Neural cell (in vitro differentiated cells): ENCODE results near the gene FASTK.

Experiments used
- EP300 ChIP-seq: fragments of 450-650 bp; conservative IDR thresholded peaks from 2 replicates; pipeline ENCODE4 v1.6.1; 2014; ENCODE audit warnings: antibody characterized with exemption, mild to moderate bottlenecking, moderate library complexity; ENCODE audit not compliant: poor library complexity, severe bottlenecking
- MXI1 ChIP-seq: fragments of 450-650 bp; conservative IDR thresholded peaks from 2 replicates; pipeline ENCODE4 v1.6.1; 2014; ENCODE audit warnings: antibody characterized with exemption, mild to moderate bottlenecking; ENCODE audit not compliant: poor library complexity, severe bottlenecking
- RAD21 ChIP-seq: fragments of 450-650 bp; conservative IDR thresholded peaks from 2 replicates; pipeline ENCODE4 v1.6.1; 2014; ENCODE audit warnings: antibody characterized with exemption, mild to moderate bottlenecking, moderate library complexity
- SMC3 ChIP-seq: fragments of 450-650 bp; conservative IDR thresholded peaks from 2 replicates; pipeline ENCODE4 v1.6.1; 2014; ENCODE audit warnings: antibody characterized with exemption, mild to moderate bottlenecking, moderate library complexity; ENCODE audit not compliant: poor library complexity
- TF ChIP-seq, protein P1 (sequence below): fragments of 450-650 bp; IDR thresholded peaks from 2 replicates; pipeline ENCODE4 v1.5.1; 2014; ENCODE audit warnings: antibody characterized with exemption, mild to moderate bottlenecking, moderate library complexity; ENCODE audit not compliant: poor library complexity, severe bottlenecking

DNA sequence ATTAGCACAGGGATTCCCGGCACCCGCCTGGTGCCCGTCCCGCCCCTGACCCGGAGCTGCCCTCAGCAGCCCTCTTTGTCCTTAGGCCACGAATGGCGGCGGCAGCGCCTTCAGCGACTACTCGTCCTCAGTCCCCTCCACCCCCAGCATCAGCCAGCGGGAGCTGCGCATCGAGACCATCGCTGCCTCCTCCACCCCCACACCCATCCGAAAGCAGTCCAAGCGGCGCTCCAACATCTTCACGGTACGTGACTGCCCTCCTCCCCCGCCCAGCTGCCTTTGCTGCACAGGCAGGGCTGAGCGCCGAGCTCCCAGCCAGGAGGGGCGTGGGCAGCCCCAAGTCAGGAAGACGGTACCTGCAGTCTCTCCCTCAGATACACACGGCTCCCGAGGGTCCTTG is 39.3 kb upstream of the FASTK start:
- TF ChIP-seq EP300 (no peak), SMC3 (no peak), RAD21 (no peak), MXI1 (no peak)
- TF ChIP-seq, protein P1, sequence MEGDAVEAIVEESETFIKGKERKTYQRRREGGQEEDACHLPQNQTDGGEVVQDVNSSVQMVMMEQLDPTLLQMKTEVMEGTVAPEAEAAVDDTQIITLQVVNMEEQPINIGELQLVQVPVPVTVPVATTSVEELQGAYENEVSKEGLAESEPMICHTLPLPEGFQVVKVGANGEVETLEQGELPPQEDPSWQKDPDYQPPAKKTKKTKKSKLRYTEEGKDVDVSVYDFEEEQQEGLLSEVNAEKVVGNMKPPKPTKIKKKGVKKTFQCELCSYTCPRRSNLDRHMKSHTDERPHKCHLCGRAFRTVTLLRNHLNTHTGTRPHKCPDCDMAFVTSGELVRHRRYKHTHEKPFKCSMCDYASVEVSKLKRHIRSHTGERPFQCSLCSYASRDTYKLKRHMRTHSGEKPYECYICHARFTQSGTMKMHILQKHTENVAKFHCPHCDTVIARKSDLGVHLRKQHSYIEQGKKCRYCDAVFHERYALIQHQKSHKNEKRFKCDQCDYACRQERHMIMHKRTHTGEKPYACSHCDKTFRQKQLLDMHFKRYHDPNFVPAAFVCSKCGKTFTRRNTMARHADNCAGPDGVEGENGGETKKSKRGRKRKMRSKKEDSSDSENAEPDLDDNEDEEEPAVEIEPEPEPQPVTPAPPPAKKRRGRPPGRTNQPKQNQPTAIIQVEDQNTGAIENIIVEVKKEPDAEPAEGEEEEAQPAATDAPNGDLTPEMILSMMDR, result no peak
